ENCODE measurements around the gene GLT1D1. TPM values are rescaled to one million over a fixed set of nuclear protein-coding genes. Genes with fewer than 3 reads are reported as not detected.

GLT1D1 gene
- total RNA-seq, 4 donors from 2014 or later = not detected

DNA sequence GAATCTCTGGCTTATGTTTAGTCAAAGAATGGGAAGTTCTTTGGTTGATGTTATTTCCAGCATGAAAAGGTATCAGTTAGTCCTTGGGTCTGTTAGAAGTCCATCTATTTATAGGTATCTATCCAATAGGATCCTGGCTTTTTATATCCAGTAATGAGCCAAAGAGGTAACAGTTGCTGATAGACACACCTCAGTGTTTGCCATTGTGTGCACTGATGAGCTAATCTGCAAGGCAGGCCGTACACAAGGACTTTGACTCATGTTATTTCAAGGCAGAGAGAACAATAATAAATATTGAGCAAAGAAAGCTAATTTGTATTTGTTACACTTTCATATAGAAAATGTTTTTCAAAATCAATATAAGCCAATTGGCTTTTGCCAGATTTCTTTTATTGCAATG, 56.4 kb downstream of the GLT1D1 start:
- WGBS, 2 donors (ENCODE audit: low coverage in 1 of 2) = 50 to 57% methylated on average over 1 of the region's 1 CpG
- in situ Hi-C loops (cut with MboI; ENCODE audit: low pct_ligation_motif_present in 1 of 4, low pct_unique_long_range_greater_than_20kb in 1 of 4, low sequenced_read_pairs in 3 of 4) = no loop called here
- Histone ChIP-seq H3K4me3 (no peak overlapping the region), H3K27ac (no peak overlapping the region), H3K36me3 (no peaks in the 10 kb centered on the region), H3K9me3 (no peaks in the 10 kb centered on the region), H3K27me3 (no peaks in the 10 kb centered on the region), H3K4me1 (no peaks in the 10 kb centered on the region)
- TF ChIP-seq, protein P1, sequence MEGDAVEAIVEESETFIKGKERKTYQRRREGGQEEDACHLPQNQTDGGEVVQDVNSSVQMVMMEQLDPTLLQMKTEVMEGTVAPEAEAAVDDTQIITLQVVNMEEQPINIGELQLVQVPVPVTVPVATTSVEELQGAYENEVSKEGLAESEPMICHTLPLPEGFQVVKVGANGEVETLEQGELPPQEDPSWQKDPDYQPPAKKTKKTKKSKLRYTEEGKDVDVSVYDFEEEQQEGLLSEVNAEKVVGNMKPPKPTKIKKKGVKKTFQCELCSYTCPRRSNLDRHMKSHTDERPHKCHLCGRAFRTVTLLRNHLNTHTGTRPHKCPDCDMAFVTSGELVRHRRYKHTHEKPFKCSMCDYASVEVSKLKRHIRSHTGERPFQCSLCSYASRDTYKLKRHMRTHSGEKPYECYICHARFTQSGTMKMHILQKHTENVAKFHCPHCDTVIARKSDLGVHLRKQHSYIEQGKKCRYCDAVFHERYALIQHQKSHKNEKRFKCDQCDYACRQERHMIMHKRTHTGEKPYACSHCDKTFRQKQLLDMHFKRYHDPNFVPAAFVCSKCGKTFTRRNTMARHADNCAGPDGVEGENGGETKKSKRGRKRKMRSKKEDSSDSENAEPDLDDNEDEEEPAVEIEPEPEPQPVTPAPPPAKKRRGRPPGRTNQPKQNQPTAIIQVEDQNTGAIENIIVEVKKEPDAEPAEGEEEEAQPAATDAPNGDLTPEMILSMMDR (IDR thresholded peaks at IDR 0.05) = no peak
- TF ChIP-seq POLR2A (IDR thresholded peaks at IDR 0.05) (no peak), EP300 (IDR thresholded peaks at IDR 0.05; ENCODE audit: low read depth) (no peak)
- no peak for DNase-seq
- intact Hi-C loops (cut with DNase I; ENCODE audit: low total_unique reads) = no loop called here

DNA sequence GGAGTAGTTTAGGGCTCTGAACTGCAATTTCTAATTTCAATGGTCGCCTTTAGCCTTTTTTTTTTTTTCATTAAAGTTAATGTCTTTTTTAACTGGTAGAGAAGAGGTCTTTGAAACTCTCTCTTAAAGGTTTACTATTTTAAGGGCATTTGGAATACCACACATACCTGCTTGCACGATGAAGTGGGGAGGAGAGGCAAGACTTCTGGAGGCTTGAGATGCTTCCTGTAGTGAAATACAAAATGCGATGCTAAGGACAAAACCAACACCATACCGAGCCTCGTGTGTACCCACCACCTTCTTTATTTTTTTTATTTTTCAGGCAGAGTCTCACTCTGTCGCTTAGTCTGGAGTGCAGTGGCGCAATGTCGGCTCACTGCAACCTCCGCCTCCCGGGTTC, 57.4 kb downstream of the GLT1D1 start:
- Histone ChIP-seq H3K27ac (no peak overlapping the region), H3K4me1 (no peaks in the 10 kb centered on the region), H3K4me3 (no peak overlapping the region), H3K36me3 (no peaks in the 10 kb centered on the region), H3K9me3 (no peaks in the 10 kb centered on the region), H3K27me3 (no peaks in the 10 kb centered on the region)
- no peak for TF ChIP-seq POLR2AphosphoS5 (IDR thresholded peaks at IDR 0.05)
- TF ChIP-seq POLR2A (IDR thresholded peaks at IDR 0.05) = no peak
- no peak for TF ChIP-seq EP300 (IDR thresholded peaks at IDR 0.05; ENCODE audit: low read depth)
- TF ChIP-seq, protein P1 (IDR thresholded peaks at IDR 0.05) = no peak
- in situ Hi-C loops (cut with MboI; ENCODE audit: low pct_ligation_motif_present in 1 of 4, low pct_unique_long_range_greater_than_20kb in 1 of 4, low sequenced_read_pairs in 3 of 4) = no loop called here
- intact Hi-C loops (cut with DNase I; ENCODE audit: low total_unique reads) = no loop called here
- WGBS, 2 donors (ENCODE audit: low coverage in 1 of 2) = 73 to 86% methylated on average over 5 to 10 of the region's 10 CpGs
- DNase-seq = no peak

DNA sequence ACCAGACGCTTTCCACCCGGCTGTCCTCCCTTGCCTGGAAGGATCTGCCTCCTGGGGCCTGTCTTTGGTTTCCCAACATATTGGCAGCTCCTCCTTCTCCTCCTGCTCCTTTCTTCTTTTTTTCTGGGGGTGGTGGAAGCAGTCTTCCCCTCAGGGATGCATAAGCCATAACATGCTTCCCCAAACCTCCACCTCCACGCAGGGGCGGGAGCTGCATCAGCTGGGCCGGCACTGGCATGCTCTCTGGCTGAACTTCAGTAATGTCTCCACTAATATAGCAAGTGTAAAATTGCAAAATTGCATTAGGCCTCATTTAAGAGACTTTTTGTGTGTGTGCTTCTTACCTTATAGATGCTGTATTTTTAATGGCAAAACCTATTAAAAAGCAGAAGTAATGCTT, 58.6 kb downstream of the GLT1D1 start:
- no peak for DNase-seq
- Histone ChIP-seq H3K27me3 (no peaks in the 10 kb centered on the region), H3K36me3 (no peaks in the 10 kb centered on the region), H3K4me1 (no peaks in the 10 kb centered on the region), H3K27ac (no peak overlapping the region), H3K4me3 (no peak overlapping the region), H3K9me3 (no peaks in the 10 kb centered on the region)
- intact Hi-C loops (cut with DNase I; ENCODE audit: low total_unique reads) (no loop called here), in situ Hi-C loops (cut with MboI; ENCODE audit: low pct_ligation_motif_present in 1 of 4, low pct_unique_long_range_greater_than_20kb in 1 of 4, low sequenced_read_pairs in 3 of 4) (no loop called here)
- WGBS, 2 donors (ENCODE audit: low coverage in 1 of 2) = 80 to 87% methylated on average over 1 to 5 of the region's 5 CpGs
- TF ChIP-seq POLR2A (IDR thresholded peaks at IDR 0.05) (no peak), POLR2AphosphoS5 (IDR thresholded peaks at IDR 0.05) (no peak), EP300 (IDR thresholded peaks at IDR 0.05; ENCODE audit: low read depth) (no peak)
- TF ChIP-seq, protein P1 (IDR thresholded peaks at IDR 0.05) = no peak

DNA sequence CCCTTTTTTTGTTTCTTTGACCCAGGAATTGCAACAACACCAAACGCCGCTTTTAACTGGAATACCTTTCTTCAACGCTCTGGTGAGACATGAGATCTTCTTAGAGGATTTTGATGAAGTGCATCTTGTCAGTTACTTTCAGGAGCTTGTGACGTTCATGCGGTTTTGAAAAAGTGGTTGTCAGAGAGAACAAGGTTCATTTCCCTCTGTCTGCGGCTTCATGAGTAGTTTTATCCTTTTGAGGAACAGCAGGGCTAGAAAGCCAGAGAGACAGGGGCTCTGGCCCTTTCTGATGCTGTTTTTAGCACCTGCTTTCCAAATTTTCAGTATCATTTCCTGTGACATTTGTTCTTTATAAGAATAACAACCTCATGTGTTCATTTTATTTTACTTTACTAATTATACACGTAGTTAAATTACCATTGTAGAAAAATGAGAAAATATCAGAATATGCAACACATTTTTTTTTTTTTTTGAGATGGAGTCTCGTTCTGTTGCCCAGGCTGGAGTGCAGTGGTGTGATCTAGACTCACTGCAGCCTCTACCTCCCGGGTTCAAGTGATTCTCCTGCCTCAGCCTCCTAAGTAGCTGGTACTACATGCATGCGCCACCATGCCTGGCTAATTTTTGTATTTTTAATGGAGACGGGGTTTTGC, 61.8 kb downstream of the GLT1D1 start:
- H3K36me3 ChIP-seq = no peaks in the 10 kb centered on the region
- no peaks in the 10 kb centered on the region for H3K9me3 ChIP-seq
- intact Hi-C loops (cut with DNase I; ENCODE audit: low total_unique reads) = no loop called here
- no peak for DNase-seq
- H3K27ac ChIP-seq = no peak overlapping the region
- no peaks in the 10 kb centered on the region for H3K4me1 ChIP-seq
- 72 to 81% methylated on average over 10 to 11 of the region's 11 CpGs for WGBS, 2 donors (ENCODE audit: low coverage in 1 of 2)
- H3K4me3 ChIP-seq = no peak overlapping the region
- no peaks in the 10 kb centered on the region for H3K27me3 ChIP-seq
- TF ChIP-seq, protein P1 (IDR thresholded peaks at IDR 0.05) = no peak
- TF ChIP-seq POLR2AphosphoS5 (IDR thresholded peaks at IDR 0.05) = no peak
- no peak for TF ChIP-seq EP300 (IDR thresholded peaks at IDR 0.05; ENCODE audit: low read depth)
- TF ChIP-seq POLR2A (IDR thresholded peaks at IDR 0.05) = no peak
- in situ Hi-C loops (cut with MboI; ENCODE audit: low pct_ligation_motif_present in 1 of 4, low pct_unique_long_range_greater_than_20kb in 1 of 4, low sequenced_read_pairs in 3 of 4) = no loop called here

Measured in transverse colon (tissue), 4 donors.